Gastroesophageal sphincter (tissue), 4 donors: ENCODE measurements around the gene LRRK2. TPM values are rescaled to one million over a fixed set of nuclear protein-coding genes. Genes with fewer than 3 reads are reported as not detected.

ENCODE experiments used
- ATAC-seq: fragments of 150-250 bp; one replicate; pipeline ENCODE4 v1.9.1; 2016; ENCODE audit warnings: mild to moderate bottlenecking, moderate library complexity
- H3K27ac ChIP-seq, 4 donors: fragments of 200-600 bp; sonication (generic) in 3 of 4; 1 replicate in 3 of 4; 2 replicates in 1 of 4; pipeline ENCODE4 v1.5.1; 2016 to 2019
- H3K27me3 ChIP-seq: fragments of 200-600 bp; sonication (generic); one replicate; pipeline ENCODE4 v1.5.1; 2019
- H3K36me3 ChIP-seq, 2 donors: fragments of 200-600 bp; sonication (generic); one replicate each; pipeline ENCODE4 v1.5.1; 2019; ENCODE audit warnings: control low read depth in 1 of 2
- H3K4me1 ChIP-seq, 3 donors: fragments of 200-600 bp; sonication (generic); 1 replicate in 2 of 3; 2 replicates in 1 of 3; pipeline ENCODE4 v1.5.1; 2016 to 2019; ENCODE audit warnings: control low read depth in 2 of 3
- H3K4me3 ChIP-seq, 2 donors: fragments of 200-600 bp; sonication (generic); one replicate each; pipeline ENCODE4 v1.5.1; 2019; ENCODE audit warnings: mild to moderate bottlenecking in 1 of 2, moderate library complexity in 1 of 2
- H3K9me3 ChIP-seq, 3 donors: fragments of 200-600 bp; sonication (generic); one replicate each; pipeline ENCODE4 v1.5.1; 2017 to 2019; ENCODE audit warnings: control low read depth in 2 of 3
- EP300 ChIP-seq: sonication (generic); formaldehyde crosslinking; IDR thresholded peaks from one replicate; pipeline ENCODE4 v1.6.1; 2017; ENCODE audit warnings: antibody characterized with exemption, mild to moderate bottlenecking
- POLR2A ChIP-seq, 2 donors: fragments of 450-650 bp; IDR thresholded peaks; one replicate each; pipeline ENCODE4 v1.6.1; 2017; ENCODE audit warnings: antibody characterized with exemption in 2 of 2, mild to moderate bottlenecking in 2 of 2, moderate library complexity in 1 of 2
- POLR2AphosphoS5 ChIP-seq: sonication (generic); formaldehyde crosslinking; IDR thresholded peaks from one replicate; pipeline ENCODE4 v1.6.1; 2017; ENCODE audit warnings: antibody characterized with exemption
- WGBS, 2 donors: methylation state at CpG; one replicate each; pipeline ENCODE4 v1.1.5; 2018; ENCODE audit warnings: low coverage in 1 of 2; 5-methylcytosine and 5-hydroxymethylcytosine counted together
- total RNA-seq, 4 donors: library from RNA; depleted of rRNA; stranded (reverse); fragments of >200 nt; gene quantifications; one replicate each; pipeline ENCODE4 v1.1.0, GENCODE V29; 2016
- TF ChIP-seq, protein P1 (sequence below), 4 experiments: fragments of 200-600 bp in 2 of 4; fragments of 450-650 bp in 2 of 4; sonication (generic) in 1 of 4; IDR thresholded peaks; one replicate each; pipeline ENCODE4 v1.5.1; 2017 to 2019; ENCODE audit warnings: antibody characterized with exemption in 4 of 4, mild to moderate bottlenecking in 2 of 4, moderate library complexity in 2 of 4

The LRRK2 gene
- total RNA-seq, 4 donors from 2014 or later, result 22.7 to 35.2 (median 29.3) TPM

GRCh38 chr12:40183715-40184114 lies 41.1 kb upstream of the LRRK2 start:
- 88 to 100% methylated on average over 1 of the region's 1 CpG for WGBS, 2 donors
- no peaks in the 10 kb centered on the region for H3K4me1 ChIP-seq
- no peak for ATAC-seq
- TF ChIP-seq POLR2AphosphoS5, result no peak
- no peak for TF ChIP-seq POLR2A (IDR thresholded peaks at IDR 0.05)
- TF ChIP-seq, protein P1, sequence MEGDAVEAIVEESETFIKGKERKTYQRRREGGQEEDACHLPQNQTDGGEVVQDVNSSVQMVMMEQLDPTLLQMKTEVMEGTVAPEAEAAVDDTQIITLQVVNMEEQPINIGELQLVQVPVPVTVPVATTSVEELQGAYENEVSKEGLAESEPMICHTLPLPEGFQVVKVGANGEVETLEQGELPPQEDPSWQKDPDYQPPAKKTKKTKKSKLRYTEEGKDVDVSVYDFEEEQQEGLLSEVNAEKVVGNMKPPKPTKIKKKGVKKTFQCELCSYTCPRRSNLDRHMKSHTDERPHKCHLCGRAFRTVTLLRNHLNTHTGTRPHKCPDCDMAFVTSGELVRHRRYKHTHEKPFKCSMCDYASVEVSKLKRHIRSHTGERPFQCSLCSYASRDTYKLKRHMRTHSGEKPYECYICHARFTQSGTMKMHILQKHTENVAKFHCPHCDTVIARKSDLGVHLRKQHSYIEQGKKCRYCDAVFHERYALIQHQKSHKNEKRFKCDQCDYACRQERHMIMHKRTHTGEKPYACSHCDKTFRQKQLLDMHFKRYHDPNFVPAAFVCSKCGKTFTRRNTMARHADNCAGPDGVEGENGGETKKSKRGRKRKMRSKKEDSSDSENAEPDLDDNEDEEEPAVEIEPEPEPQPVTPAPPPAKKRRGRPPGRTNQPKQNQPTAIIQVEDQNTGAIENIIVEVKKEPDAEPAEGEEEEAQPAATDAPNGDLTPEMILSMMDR (IDR thresholded peaks at IDR 0.05), result no peak
- no peak for TF ChIP-seq EP300
- no peak overlapping the region for H3K27ac ChIP-seq
- H3K36me3 ChIP-seq, result no peaks in the 10 kb centered on the region
- no peaks in the 10 kb centered on the region for H3K27me3 ChIP-seq
- no peak overlapping the region for H3K4me3 ChIP-seq
- peaks cover 0 to 4% (median 0%) of the 10 kb centered on the region in 3 donors for H3K9me3 ChIP-seq

GRCh38 chr12:40184493-40185302 lies 40.1 kb upstream of the LRRK2 start:
- no peak for ATAC-seq
- 83 to 91% methylated on average over 4 of the region's 4 CpGs for WGBS, 2 donors

GRCh38 chr12:40185303-40185693 lies 39.5 kb upstream of the LRRK2 start:
- no peaks in the 10 kb centered on the region for H3K27me3 ChIP-seq
- no peak overlapping the region for H3K27ac ChIP-seq
- WGBS, 2 donors, result 66 to 100% methylated on average over 4 of the region's 4 CpGs
- H3K36me3 ChIP-seq, result no peaks in the 10 kb centered on the region
- H3K9me3 ChIP-seq, result peaks cover 0 to 6% (median 0%) of the 10 kb centered on the region in 3 donors
- H3K4me3 ChIP-seq, result no peak overlapping the region
- TF ChIP-seq EP300, result no peak
- TF ChIP-seq, protein P1 (IDR thresholded peaks at IDR 0.05), result no peak
- ATAC-seq, result no peak
- no peaks in the 10 kb centered on the region for H3K4me1 ChIP-seq

More at GRCh38 chr12:40184493-40185302, 40.1 kb upstream of the LRRK2 start:
- peaks cover 0 to 6% (median 0%) of the 10 kb centered on the region in 3 donors for H3K9me3 ChIP-seq
- no peaks in the 10 kb centered on the region for H3K4me1 ChIP-seq
- TF ChIP-seq POLR2A (IDR thresholded peaks at IDR 0.05) (no peak), EP300 (no peak), POLR2AphosphoS5 (no peak)
- TF ChIP-seq, protein P1 (IDR thresholded peaks at IDR 0.05), result no peak
- no peaks in the 10 kb centered on the region for H3K27me3 ChIP-seq
- no peak overlapping the region for H3K27ac ChIP-seq
- H3K36me3 ChIP-seq, result no peaks in the 10 kb centered on the region
- H3K4me3 ChIP-seq, result no peak overlapping the region

- Histone ChIP-seq H3K27ac (no peak overlapping the region), H3K4me1 (no peaks in the 10 kb centered on the region), H3K27me3 (no peaks in the 10 kb centered on the region), H3K9me3 (peaks cover 0 to 6% (median 0%) of the 10 kb centered on the region in 3 donors), H3K36me3 (no peaks in the 10 kb centered on the region), H3K4me3 (no peak overlapping the region)
- no peak for ATAC-seq
- WGBS, 2 donors, result 79 to 85% methylated on average over 3 to 5 of the region's 6 CpGs
- TF ChIP-seq, protein P1 (IDR thresholded peaks at IDR 0.05), result no peak
- TF ChIP-seq POLR2A (IDR thresholded peaks at IDR 0.05) (no peak), EP300 (no peak), POLR2AphosphoS5 (no peak)
Observed at GRCh38 chr12:40188558-40189320, 36.1 kb upstream of the LRRK2 start.
